CD8-positive, alpha-beta memory T cell (primary cell): ENCODE measurements around the gene SASS6. TPM values are rescaled to one million over a fixed set of nuclear protein-coding genes. Genes with fewer than 3 reads are reported as not detected.

ENCODE experiments used
- CTCF ChIA-PET: fragments of 350-600 bp; sonication (Branson Sonifier 250); formaldehyde crosslinking; loops from one replicate; lab custom pipeline; 2021; ENCODE audit warnings: antibody characterized with exemption; lab: Charles Lee
- POLR2A ChIA-PET: fragments of 350-600 bp; sonication (Branson Sonifier 250); formaldehyde crosslinking; loops from one replicate; lab custom pipeline; 2021; ENCODE audit warnings: antibody characterized with exemption; lab: Charles Lee
- DNase-seq, 5 donors: peaks; one replicate each; pipeline versions ENCODE4 v3.0.0 to v3.0.0-alpha.2; 2020 to 2022; ENCODE audit warnings: mixed read lengths in 1 of 5
- H3K27ac ChIP-seq: one replicate; pipeline ENCODE4 v1.7.0; 2013; ENCODE audit warnings: low read depth, mild to moderate bottlenecking, low read length, moderate library complexity
- H3K27me3 ChIP-seq: 2 replicates; pipeline ENCODE4 v1.7.0; 2013; ENCODE audit warnings: low read length, mild to moderate bottlenecking; ENCODE audit not compliant: insufficient read depth, poor library complexity, severe bottlenecking
- H3K36me3 ChIP-seq: 2 replicates; pipeline ENCODE4 v1.7.0; 2013; ENCODE audit warnings: mild to moderate bottlenecking, low read length, moderate library complexity; ENCODE audit not compliant: insufficient read depth
- H3K4me1 ChIP-seq: 2 replicates; pipeline ENCODE4 v1.7.0; 2013; ENCODE audit warnings: mild to moderate bottlenecking, low read length, moderate library complexity; ENCODE audit not compliant: insufficient read depth
- H3K4me3 ChIP-seq: 2 replicates; pipeline ENCODE4 v1.7.0; 2013; ENCODE audit warnings: mild to moderate bottlenecking, low read length
- H3K9me3 ChIP-seq: 2 replicates; pipeline ENCODE4 v1.7.0; 2013; ENCODE audit warnings: mild to moderate bottlenecking, low read length
- H3K27ac Mint-ChIP-seq, 8 donors: one replicate each; pipeline ENCODE4 v1.8.0; 2020 to 2021; ENCODE audit warnings: mixed read lengths in 8 of 8, mild to moderate bottlenecking in 6 of 8, inconsistent platforms in 3 of 8, moderate library complexity in 3 of 8
- H3K27me3 Mint-ChIP-seq, 2 donors: one replicate each; pipeline ENCODE4 v1.8.0; 2020 to 2021; ENCODE audit warnings: mixed read lengths in 2 of 2, mild to moderate bottlenecking in 1 of 2, moderate library complexity in 1 of 2
- H3K36me3 Mint-ChIP-seq, 3 donors: one replicate each; pipeline ENCODE4 v1.8.0; 2020 to 2021; ENCODE audit warnings: mixed read lengths in 3 of 3, inconsistent platforms in 1 of 3, mild to moderate bottlenecking in 1 of 3
- H3K4me1 Mint-ChIP-seq, 3 donors: one replicate each; pipeline ENCODE4 v1.8.0; 2020 to 2021; ENCODE audit warnings: mixed read lengths in 3 of 3, inconsistent platforms in 1 of 3, mild to moderate bottlenecking in 1 of 3
- H3K4me3 Mint-ChIP-seq, 7 donors: one replicate each; pipeline ENCODE4 v1.8.0; 2020 to 2021; ENCODE audit warnings: mixed read lengths in 7 of 7, mild to moderate bottlenecking in 6 of 7, moderate library complexity in 4 of 7, inconsistent platforms in 2 of 7
- H3K9me3 Mint-ChIP-seq, 5 donors: one replicate each; pipeline ENCODE4 v1.8.0; 2020 to 2022; ENCODE audit warnings: mixed read lengths in 5 of 5, mild to moderate bottlenecking in 3 of 5, moderate library complexity in 2 of 5, inconsistent platforms in 1 of 5
- polyA plus RNA-seq: library from polyadenylated mRNA; unstranded; fragments of 300-500 nt; fragmentation: Illumina TruSeq; gene quantifications from one replicate; pipeline ENCODE4 v1.2.3, GENCODE V29; 2021
- total RNA-seq, 2 experiments: library from RNA; stranded (reverse); gene quantifications; one replicate each; pipeline ENCODE4 v1.2.3, GENCODE V29; 2021

The SASS6 gene
- total and polyA plus RNA-seq, 3 experiments from 2014 or later = 2.0 to 13.1 (median 12.6) TPM

DNA sequence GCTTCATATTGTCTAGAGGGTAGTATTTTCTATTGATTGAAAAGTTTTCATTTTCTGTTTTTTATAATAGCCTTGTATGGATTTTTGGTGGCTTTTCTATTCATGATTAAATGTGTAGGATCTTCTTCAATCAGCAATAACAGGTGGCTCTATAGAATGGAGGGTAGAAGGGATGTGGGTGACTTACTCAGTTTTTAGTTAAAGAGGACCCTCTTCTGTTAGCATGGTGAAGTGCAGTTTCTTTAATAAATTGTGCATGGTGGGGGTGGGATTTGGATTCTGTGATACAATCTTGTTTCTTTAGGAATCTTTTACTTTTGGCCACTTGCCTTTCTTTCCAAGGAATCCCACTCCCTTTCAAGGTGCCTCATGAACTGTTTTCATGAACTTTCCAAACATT is 98.3 kb downstream of the SASS6 start:
- no peaks in the 10 kb centered on the region for H3K9me3 ChIP-seq
- H3K27ac Mint-ChIP-seq = peak overlapping the region in 3 of 8 donors; percentile 31 to 71 (median 59)
- H3K36me3 Mint-ChIP-seq = peaks cover 0 to 16% (median 0%) of the 10 kb centered on the region in 3 donors
- H3K9me3 Mint-ChIP-seq = peaks cover 0 to 2% (median 0%) of the 10 kb centered on the region in 5 donors
- POLR2A ChIA-PET = no interaction called here
- no peak overlapping the region for H3K4me3 ChIP-seq
- H3K27me3 ChIP-seq = no peaks in the 10 kb centered on the region
- peak overlapping the region in 1 of 7 donors; percentile 28 for H3K4me3 Mint-ChIP-seq
- H3K27me3 Mint-ChIP-seq = peaks cover 0 to 3% of the 10 kb centered on the region in 2 donors
- CTCF ChIA-PET = no interaction called here
- H3K4me1 ChIP-seq = peaks cover 12% of the 10 kb centered on the region
- H3K27ac ChIP-seq = no peak overlapping the region
- DNase-seq = peak in 1 of 5 donors; percentile 16
- H3K36me3 ChIP-seq = no peaks in the 10 kb centered on the region
- peaks cover 23 to 39% (median 32%) of the 10 kb centered on the region in 3 donors for H3K4me1 Mint-ChIP-seq

Other genes starting within 250 kb of the SASS6 start
- 10 to 100 TPM; 16.6 to 17.0 TPM for gene SLC35A3, start 162.9 kb downstream of the SASS6 start, total RNA-seq
- 14.1 TPM for gene SLC35A3, start 162.9 kb downstream of the SASS6 start, polyA plus RNA-seq
- gene TRMT13, start 233 bp upstream of the SASS6 start, total RNA-seq = 10 to 100 TPM; 24.9 to 27.2 TPM
- gene TRMT13, start 233 bp upstream of the SASS6 start, polyA plus RNA-seq = 9.2 TPM
- under 1 TPM; 0.53 TPM for gene LRRC39, start 45.3 kb upstream of the SASS6 start, total RNA-seq
- not detected for gene LRRC39, start 45.3 kb upstream of the SASS6 start, polyA plus RNA-seq
- gene DBT, start 116.9 kb upstream of the SASS6 start, total RNA-seq = 10 to 100 TPM; 13.6 to 13.9 TPM
- 6.0 TPM for gene DBT, start 116.9 kb upstream of the SASS6 start, polyA plus RNA-seq
- 10 to 100 TPM; 64.5 to 68.3 TPM for gene RTCA, start 133.3 kb upstream of the SASS6 start, total RNA-seq
- 25.2 TPM for gene RTCA, start 133.3 kb upstream of the SASS6 start, polyA plus RNA-seq
- 10 to 100 TPM; 25.4 to 27.9 TPM for gene CDC14A, start 219.6 kb upstream of the SASS6 start, total RNA-seq
- 36.4 TPM for gene CDC14A, start 219.6 kb upstream of the SASS6 start, polyA plus RNA-seq